Neural crest cell (in vitro differentiated cells): ENCODE data around the gene DIDO1. TPM values are rescaled to one million over a fixed set of nuclear protein-coding genes. Genes with fewer than 3 reads are reported as not detected.

Source experiments
- DNase-seq: peaks from one replicate; pipeline ENCODE4 v3.0.0; 2021; ENCODE audit warnings: low read depth, mixed read lengths, low spot score
- H3K27ac Mint-ChIP-seq: one replicate; pipeline ENCODE4 v1.8.0; 2021; ENCODE audit warnings: mild to moderate bottlenecking, mixed read lengths; ENCODE audit not compliant: unreplicated experiment
- H3K27me3 Mint-ChIP-seq: 2 replicates; pipeline ENCODE4 v1.8.0; 2021; ENCODE audit warnings: low read depth, mild to moderate bottlenecking, mixed read lengths
- H3K36me3 Mint-ChIP-seq: 2 replicates; pipeline ENCODE4 v1.8.0; 2021; ENCODE audit warnings: low read depth, mild to moderate bottlenecking, mixed read lengths
- H3K4me1 Mint-ChIP-seq: 2 replicates; pipeline ENCODE4 v1.8.0; 2021; ENCODE audit warnings: mixed read lengths
- H3K4me3 Mint-ChIP-seq: one replicate; pipeline ENCODE4 v1.8.0; 2021; ENCODE audit warnings: mild to moderate bottlenecking, mixed read lengths
- H3K9me3 Mint-ChIP-seq: 2 replicates; pipeline ENCODE4 v1.8.0; 2021; ENCODE audit warnings: mixed read lengths
- total RNA-seq: library from RNA; stranded (reverse); gene quantifications from 2 replicates; pipeline ENCODE4 v1.2.1, GENCODE V29; 2021
- TF ChIP-seq, protein P1 (sequence below): fragments of 200-600 bp; sonication (generic); conservative IDR thresholded peaks from 2 replicates; pipeline ENCODE4 v1.5.0; 2021; ENCODE audit warnings: antibody characterized with exemption, mild to moderate bottlenecking

Gene DIDO1
- total RNA-seq, 1 donor from 2014 or later = 72.0 TPM

DNA sequence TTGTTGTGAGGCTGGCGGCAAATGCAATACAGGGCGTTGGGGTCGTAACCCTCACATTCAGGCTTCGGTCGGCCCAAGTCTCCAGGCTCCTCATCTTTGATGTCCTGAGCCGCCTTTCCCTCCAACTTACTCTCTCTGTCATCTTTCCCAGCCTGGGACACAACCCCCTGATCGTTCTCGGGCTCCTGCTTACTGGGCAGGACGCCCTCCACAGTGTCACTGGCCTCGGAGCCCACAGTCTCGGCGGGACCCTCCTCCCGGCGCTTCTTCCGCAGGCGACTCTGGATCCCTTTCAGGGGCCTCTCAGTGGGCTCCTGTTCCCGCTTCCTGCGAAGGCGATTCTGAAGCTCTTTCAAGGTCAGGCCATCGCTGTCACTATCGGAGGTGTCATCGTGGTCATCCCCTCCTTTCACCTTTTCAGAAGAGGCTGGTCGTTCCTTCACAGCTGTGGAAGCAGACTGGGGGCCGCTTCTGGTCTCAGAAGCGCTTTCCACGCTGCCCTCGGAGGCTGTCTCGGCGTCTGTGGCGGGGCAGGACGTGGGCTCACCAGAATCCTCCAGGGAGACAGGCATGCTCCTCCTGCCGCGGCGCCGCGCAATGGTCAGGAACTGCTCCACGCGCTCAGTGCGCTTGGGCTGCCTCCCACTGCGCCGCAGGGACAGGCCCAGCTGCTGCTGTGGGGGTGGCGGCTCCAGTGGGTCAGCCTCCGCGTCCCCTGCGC is 15.4 kb downstream of the DIDO1 start:
- Mint-ChIP-seq H3K27ac (no peak overlapping the region), H3K4me1 (peaks cover 17% of the 10 kb centered on the region), H3K9me3 (no peaks in the 10 kb centered on the region), H3K36me3 (peaks cover 16% of the 10 kb centered on the region), H3K27me3 (no peaks in the 10 kb centered on the region), H3K4me3 (no peak overlapping the region)
- TF ChIP-seq, protein P1, sequence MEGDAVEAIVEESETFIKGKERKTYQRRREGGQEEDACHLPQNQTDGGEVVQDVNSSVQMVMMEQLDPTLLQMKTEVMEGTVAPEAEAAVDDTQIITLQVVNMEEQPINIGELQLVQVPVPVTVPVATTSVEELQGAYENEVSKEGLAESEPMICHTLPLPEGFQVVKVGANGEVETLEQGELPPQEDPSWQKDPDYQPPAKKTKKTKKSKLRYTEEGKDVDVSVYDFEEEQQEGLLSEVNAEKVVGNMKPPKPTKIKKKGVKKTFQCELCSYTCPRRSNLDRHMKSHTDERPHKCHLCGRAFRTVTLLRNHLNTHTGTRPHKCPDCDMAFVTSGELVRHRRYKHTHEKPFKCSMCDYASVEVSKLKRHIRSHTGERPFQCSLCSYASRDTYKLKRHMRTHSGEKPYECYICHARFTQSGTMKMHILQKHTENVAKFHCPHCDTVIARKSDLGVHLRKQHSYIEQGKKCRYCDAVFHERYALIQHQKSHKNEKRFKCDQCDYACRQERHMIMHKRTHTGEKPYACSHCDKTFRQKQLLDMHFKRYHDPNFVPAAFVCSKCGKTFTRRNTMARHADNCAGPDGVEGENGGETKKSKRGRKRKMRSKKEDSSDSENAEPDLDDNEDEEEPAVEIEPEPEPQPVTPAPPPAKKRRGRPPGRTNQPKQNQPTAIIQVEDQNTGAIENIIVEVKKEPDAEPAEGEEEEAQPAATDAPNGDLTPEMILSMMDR = no peak
- no peak for DNase-seq

DNA sequence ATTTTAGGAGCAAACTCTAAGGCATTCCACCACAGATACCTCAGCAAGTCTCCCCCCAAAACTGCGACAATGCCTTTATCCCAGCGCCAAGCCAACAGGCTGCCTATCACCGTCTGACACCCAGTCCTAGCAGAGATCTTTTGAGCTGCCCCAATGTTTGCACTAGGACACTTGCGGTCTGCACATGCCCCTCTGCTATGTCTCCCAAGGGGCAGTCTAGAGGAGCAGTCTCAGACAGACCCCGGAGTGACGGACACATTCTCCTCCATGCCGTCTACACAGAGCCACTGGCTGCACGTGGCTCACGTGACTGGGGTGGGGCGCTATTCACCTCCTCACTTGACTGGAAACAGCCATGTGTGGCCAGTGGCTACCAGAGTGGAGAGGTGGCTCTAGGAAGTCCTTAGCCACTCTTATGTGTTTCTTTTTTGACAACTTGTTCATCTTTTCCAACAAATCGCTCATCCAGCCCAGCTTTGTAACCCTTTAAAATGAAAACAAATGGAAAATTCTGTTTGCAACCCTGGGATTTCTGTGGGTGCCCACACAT is 16.0 kb downstream of the DIDO1 start:
- TF ChIP-seq, protein P1 = no peak
- peaks cover 19% of the 10 kb centered on the region for H3K36me3 Mint-ChIP-seq
- no peaks in the 10 kb centered on the region for H3K9me3 Mint-ChIP-seq
- H3K4me3 Mint-ChIP-seq = no peak overlapping the region
- DNase-seq = no peak
- no peaks in the 10 kb centered on the region for H3K27me3 Mint-ChIP-seq
- peaks cover 11% of the 10 kb centered on the region for H3K4me1 Mint-ChIP-seq
- H3K27ac Mint-ChIP-seq = no peak overlapping the region

DNA sequence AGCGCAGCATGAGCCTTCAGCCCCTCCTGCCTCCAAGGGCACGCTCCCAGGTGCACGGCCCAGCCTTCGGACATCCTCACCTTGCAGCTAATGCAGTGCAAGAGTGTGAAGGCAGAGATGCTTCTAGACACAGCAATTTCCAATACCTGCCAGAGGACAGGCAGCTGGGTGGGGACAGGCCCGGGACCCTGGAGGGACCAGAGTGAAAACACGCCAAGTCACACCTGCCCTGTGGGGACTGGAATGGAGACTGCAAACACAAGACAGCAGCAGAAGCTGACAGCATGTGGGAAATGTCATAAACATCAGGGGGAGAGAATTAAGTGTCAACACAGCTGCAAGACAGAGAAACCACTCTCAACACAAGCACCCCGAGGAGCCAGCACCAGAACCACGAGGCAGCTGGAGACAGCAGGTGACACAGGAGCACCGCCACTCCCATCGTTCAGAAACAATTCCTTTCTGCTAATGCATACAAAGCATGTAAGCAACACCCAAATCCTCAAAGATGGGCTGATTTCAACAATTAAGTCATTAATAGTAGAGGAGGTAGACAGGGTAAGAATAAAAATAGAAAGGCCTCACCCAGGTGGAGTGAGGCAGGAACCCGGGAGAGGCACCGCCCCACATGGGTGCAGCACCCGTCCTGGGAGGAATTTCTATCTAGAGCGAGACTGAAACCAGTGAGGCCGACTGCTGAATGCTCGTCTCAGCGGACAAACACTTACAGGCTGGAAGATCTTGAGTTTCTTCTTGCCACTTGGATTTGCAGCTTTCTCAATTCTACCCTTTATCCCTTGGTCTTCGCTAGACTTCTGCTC is 17.1 kb downstream of the DIDO1 start:
- DNase-seq = no peak
- H3K27ac Mint-ChIP-seq = no peak overlapping the region
- no peaks in the 10 kb centered on the region for H3K9me3 Mint-ChIP-seq
- no peak overlapping the region for H3K4me3 Mint-ChIP-seq
- H3K36me3 Mint-ChIP-seq = peaks cover 26% of the 10 kb centered on the region
- TF ChIP-seq, protein P1 = no peak
- H3K4me1 Mint-ChIP-seq = peaks cover 4% of the 10 kb centered on the region
- no peaks in the 10 kb centered on the region for H3K27me3 Mint-ChIP-seq

DNA sequence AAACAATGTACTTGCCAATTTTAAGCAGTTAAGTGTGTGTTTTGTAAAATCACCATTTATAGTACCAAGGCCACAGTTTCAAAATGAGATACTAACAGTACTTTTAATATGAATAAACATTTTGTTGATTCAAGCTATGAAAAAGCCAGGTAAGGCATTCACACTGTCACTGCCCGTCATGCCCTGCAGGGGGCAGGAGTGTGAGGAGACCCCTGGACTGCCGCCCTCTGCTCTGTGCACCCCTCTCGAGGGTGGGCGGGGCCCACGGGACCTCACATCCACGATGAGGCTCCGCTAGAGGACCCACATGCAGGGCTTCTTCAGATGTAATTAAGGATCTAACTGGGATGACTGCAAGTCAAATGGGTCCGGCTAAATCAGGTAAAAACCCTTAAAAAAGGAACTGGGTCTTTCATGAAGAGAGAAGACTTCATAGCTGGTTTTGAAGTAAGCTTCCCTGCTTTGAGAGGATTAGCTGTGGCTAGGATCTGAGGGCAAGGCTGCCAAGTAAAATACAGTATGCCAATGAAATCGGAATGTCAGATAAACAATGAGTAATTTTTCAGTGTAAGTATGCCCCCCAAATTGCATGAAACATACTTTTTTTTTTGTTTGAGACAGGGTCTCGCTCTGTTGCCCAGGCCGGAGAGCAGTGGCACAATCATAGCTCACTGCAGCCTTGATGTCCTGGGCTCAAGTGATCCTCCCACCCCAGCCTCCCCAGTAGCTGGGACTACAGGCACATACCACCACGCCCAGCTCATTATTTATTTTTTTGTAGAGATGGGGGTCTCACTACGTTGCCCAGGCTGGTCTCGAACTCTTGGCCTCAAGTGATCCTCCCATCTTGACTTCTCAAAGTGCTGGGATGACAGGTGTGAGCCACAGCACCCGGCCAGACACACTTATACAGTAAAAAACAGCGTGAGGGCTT is 18.7 kb downstream of the DIDO1 start:
- TF ChIP-seq, protein P1 = peak; percentile 72
- Mint-ChIP-seq H3K4me3 (no peak overlapping the region), H3K36me3 (peaks cover 31% of the 10 kb centered on the region), H3K27ac (no peak overlapping the region), H3K9me3 (no peaks in the 10 kb centered on the region), H3K27me3 (no peaks in the 10 kb centered on the region), H3K4me1 (no peaks in the 10 kb centered on the region)
- DNase-seq = no peak
